Measurements from ENCODE around the gene STK32C.

DNA sequence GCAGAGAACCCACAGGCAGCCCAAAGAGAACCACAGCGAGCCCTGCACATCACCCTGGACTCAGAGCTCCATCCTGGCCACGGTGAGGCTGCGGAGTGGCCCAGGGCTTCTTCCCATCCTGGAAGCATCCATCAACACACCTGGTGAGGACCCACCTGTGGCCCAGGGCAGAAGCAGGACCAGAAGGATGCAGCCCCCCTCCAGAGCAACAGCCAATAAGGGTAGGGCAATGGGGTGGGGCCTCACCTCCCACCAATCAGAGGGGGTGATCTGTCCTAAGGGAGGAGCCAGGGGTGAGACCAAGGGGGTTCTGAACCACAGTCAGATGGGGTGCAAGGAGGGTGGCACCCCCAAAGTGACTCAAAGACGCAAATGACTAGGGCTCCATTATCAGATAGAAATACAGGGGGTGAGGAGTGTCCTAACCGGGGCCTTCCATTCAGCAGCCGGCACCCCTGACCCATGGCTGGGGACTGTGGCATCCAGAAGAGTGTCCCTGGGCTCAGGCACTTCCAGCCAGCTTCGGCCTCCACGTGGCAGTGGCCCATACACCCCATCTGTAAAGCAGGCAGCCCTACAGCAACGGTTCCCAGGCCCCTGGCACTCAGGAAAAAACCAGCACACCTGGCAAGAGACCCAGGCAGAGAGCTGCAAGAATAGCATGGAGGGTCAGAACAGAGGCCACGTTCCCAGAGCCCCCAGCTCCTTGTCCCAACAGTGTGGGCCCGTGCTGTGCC lies 36.9 kb downstream of the STK32C start:
- no peak for TF ChIP-seq POLR2A (IDR thresholded peaks at IDR 0.05)
- TF ChIP-seq, protein P1, sequence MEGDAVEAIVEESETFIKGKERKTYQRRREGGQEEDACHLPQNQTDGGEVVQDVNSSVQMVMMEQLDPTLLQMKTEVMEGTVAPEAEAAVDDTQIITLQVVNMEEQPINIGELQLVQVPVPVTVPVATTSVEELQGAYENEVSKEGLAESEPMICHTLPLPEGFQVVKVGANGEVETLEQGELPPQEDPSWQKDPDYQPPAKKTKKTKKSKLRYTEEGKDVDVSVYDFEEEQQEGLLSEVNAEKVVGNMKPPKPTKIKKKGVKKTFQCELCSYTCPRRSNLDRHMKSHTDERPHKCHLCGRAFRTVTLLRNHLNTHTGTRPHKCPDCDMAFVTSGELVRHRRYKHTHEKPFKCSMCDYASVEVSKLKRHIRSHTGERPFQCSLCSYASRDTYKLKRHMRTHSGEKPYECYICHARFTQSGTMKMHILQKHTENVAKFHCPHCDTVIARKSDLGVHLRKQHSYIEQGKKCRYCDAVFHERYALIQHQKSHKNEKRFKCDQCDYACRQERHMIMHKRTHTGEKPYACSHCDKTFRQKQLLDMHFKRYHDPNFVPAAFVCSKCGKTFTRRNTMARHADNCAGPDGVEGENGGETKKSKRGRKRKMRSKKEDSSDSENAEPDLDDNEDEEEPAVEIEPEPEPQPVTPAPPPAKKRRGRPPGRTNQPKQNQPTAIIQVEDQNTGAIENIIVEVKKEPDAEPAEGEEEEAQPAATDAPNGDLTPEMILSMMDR (IDR thresholded peaks at IDR 0.05) = no peak

Data from right lobe of liver (tissue), 4 donors.